DOHH2 (cell line): ENCODE results near the gene PSMG1.

Experiments used
- H3F3A ChIP-seq: fragments of 200-600 bp; sonication (generic), shearing (Covaris generic); 2 replicates; pipeline ENCODE4 v1.6.0; 2016; ENCODE audit warnings: antibody characterized with exemption, mild to moderate bottlenecking; ENCODE audit not compliant: control insufficient read depth, insufficient read depth
- H3K27ac ChIP-seq: fragments of 200-600 bp; sonication (generic); 2 replicates; pipeline ENCODE4 v1.5.1; 2014; ENCODE audit warnings: low read depth, mild to moderate bottlenecking, low read length, moderate library complexity
- H3K27me3 ChIP-seq: fragments of 200-600 bp; sonication (generic); 2 replicates; pipeline ENCODE4 v1.6.1; 2014; ENCODE audit warnings: mild to moderate bottlenecking, low read length, mixed read lengths; ENCODE audit not compliant: control insufficient read depth
- H3K36me3 ChIP-seq: fragments of 200-600 bp; sonication (generic); 2 replicates; pipeline ENCODE4 v1.6.1; 2014; ENCODE audit warnings: mild to moderate bottlenecking, low read length, moderate library complexity, mixed read lengths; ENCODE audit not compliant: control insufficient read depth
- H3K4me1 ChIP-seq: fragments of 200-600 bp; sonication (generic); 2 replicates; pipeline ENCODE4 v1.6.1; 2014; ENCODE audit warnings: mild to moderate bottlenecking, low read length, mixed read lengths; ENCODE audit not compliant: control insufficient read depth
- H3K4me2 ChIP-seq: fragments of 200-600 bp; sonication (generic); 2 replicates; pipeline ENCODE4 v1.6.0; 2014; ENCODE audit warnings: mild to moderate bottlenecking, low read length, moderate library complexity
- H3K4me3 ChIP-seq: fragments of 200-600 bp; sonication (generic); 2 replicates; pipeline ENCODE4 v1.5.1; 2014; ENCODE audit warnings: mild to moderate bottlenecking, low read length, mixed read lengths
- H3K79me2 ChIP-seq: fragments of 200-600 bp; sonication (generic); 2 replicates; pipeline ENCODE4 v1.6.1; 2014; ENCODE audit warnings: mild to moderate bottlenecking, low read length, mixed read lengths; ENCODE audit not compliant: control insufficient read depth
- H3K9me2 ChIP-seq: fragments of 200-600 bp; sonication (generic); replicated peaks from 2 replicates; pipeline ENCODE4 v1.6.1; 2014; ENCODE audit warnings: mild to moderate bottlenecking, low read length, mixed read lengths; ENCODE audit not compliant: control insufficient read depth
- H3K9me3 ChIP-seq: fragments of 200-600 bp; sonication (generic); 2 replicates; pipeline ENCODE4 v1.6.1; 2014; ENCODE audit warnings: antibody characterized with exemption, low read length, mixed read lengths; ENCODE audit not compliant: control insufficient read depth, insufficient read depth
- H4K20me1 ChIP-seq: fragments of 200-600 bp; sonication (generic); 2 replicates; pipeline ENCODE4 v1.6.0; 2014; ENCODE audit warnings: low read depth, mild to moderate bottlenecking, antibody characterized with exemption, low read length, moderate library complexity; ENCODE audit not compliant: control insufficient read depth, insufficient read depth
- EZH2phosphoT487 ChIP-seq: fragments of 200-600 bp; sonication (generic); IDR thresholded peaks from 2 replicates; pipeline ENCODE4 v1.6.1; 2017; ENCODE audit warnings: borderline replicate concordance, mild to moderate bottlenecking, antibody characterized with exemption, low read length, moderate library complexity, mixed read lengths
- TF ChIP-seq, protein P1 (sequence below): fragments of 200-600 bp; sonication (generic); IDR thresholded peaks from one replicate; pipeline ENCODE4 v1.5.1; 2014; ENCODE audit warnings: antibody characterized with exemption, mild to moderate bottlenecking, low read depth, low read length; ENCODE audit not compliant: poor library complexity, severe bottlenecking

PSMG1 gene

DNA sequence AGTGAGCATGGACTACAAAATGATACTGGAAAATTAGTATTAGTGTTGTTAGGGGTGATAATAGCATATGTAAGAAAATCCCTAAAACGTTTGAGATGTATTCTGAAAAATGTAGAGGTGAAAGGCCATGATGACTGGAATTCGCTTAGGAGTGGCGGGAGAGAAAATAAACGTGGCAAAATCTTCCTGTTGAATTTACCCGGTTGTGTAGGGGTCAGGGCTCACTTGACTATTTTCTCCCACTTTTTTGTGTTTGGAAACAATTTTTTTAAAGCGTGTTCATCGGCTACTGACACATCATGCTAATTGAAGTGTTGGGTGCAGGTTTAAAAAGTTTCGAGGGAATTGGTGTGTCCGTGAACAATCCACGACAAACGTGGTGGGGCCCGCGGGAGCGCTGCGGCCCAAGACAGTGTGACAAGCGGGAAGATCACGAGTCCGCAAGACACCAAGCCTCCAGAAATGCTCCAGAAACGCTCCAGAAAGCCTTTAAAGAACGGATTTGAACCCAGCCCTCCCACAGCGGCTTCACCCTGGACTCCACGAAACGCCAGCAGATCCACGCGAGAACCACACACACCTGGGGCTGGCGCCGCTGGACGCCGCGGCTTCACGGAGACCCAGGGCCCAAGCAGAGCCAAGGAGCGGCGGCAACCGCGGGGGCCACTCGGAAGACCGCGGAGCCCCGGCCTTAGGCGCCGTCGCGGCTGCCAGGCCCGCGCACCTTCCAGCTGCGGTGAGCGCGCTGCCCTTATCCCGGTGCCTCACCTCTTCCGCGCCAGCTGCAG is 573 bp downstream of the PSMG1 start:
- H4K20me1 ChIP-seq = no peaks in the 10 kb centered on the region; the same call in 1 of the 2 replicates
- peak overlapping the region; percentile 75 for H3K27ac ChIP-seq
- H3K36me3 ChIP-seq = peaks cover 47% of the 10 kb centered on the region
- peak overlapping the region; percentile 92 for H3K4me2 ChIP-seq
- H3F3A ChIP-seq = peaks cover 32% of the 10 kb centered on the region
- peaks cover 46% of the 10 kb centered on the region for H3K4me1 ChIP-seq
- no peaks in the 10 kb centered on the region for H3K9me3 ChIP-seq
- H3K27me3 ChIP-seq = no peaks in the 10 kb centered on the region
- H3K4me3 ChIP-seq = peak overlapping the region; percentile 91
- TF ChIP-seq EZH2phosphoT487 = no peak
- TF ChIP-seq, protein P1, sequence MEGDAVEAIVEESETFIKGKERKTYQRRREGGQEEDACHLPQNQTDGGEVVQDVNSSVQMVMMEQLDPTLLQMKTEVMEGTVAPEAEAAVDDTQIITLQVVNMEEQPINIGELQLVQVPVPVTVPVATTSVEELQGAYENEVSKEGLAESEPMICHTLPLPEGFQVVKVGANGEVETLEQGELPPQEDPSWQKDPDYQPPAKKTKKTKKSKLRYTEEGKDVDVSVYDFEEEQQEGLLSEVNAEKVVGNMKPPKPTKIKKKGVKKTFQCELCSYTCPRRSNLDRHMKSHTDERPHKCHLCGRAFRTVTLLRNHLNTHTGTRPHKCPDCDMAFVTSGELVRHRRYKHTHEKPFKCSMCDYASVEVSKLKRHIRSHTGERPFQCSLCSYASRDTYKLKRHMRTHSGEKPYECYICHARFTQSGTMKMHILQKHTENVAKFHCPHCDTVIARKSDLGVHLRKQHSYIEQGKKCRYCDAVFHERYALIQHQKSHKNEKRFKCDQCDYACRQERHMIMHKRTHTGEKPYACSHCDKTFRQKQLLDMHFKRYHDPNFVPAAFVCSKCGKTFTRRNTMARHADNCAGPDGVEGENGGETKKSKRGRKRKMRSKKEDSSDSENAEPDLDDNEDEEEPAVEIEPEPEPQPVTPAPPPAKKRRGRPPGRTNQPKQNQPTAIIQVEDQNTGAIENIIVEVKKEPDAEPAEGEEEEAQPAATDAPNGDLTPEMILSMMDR = no peak
- peaks cover 35% of the 10 kb centered on the region for H3K79me2 ChIP-seq
- no peaks in the 10 kb centered on the region for H3K9me2 ChIP-seq

DNA sequence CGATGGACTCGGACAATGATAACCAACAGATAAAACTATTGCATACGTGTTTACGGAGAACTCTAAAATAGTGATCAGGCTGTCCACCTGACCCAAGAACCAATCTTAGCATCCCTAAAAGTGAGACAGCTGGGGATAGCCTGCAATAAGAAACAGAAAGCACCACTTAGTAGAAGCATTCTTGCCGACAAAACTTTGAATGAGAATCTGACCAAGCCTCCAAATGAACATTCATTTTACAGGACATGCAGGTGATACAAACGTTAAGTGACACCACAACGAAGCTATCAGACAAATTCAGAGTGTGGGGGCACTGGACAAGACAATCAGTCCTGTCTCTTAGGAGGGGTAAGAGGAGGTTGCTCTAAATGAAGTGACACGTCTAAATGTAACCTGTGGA is 1.2 kb downstream of the PSMG1 start:
- TF ChIP-seq EZH2phosphoT487 = no peak
- Histone ChIP-seq H3K27ac (no peak overlapping the region), H3K4me2 (peak overlapping the region; percentile 92), H3K9me3 (no peaks in the 10 kb centered on the region), H3K36me3 (peaks cover 47% of the 10 kb centered on the region), H4K20me1 (no peaks in the 10 kb centered on the region; the same call in 1 of the 2 replicates), H3K27me3 (no peaks in the 10 kb centered on the region), H3K4me1 (peaks cover 46% of the 10 kb centered on the region), H3K79me2 (peaks cover 35% of the 10 kb centered on the region), H3K9me2 (no peaks in the 10 kb centered on the region), H3K4me3 (peak overlapping the region; percentile 91), H3F3A (peaks cover 26% of the 10 kb centered on the region)

DNA sequence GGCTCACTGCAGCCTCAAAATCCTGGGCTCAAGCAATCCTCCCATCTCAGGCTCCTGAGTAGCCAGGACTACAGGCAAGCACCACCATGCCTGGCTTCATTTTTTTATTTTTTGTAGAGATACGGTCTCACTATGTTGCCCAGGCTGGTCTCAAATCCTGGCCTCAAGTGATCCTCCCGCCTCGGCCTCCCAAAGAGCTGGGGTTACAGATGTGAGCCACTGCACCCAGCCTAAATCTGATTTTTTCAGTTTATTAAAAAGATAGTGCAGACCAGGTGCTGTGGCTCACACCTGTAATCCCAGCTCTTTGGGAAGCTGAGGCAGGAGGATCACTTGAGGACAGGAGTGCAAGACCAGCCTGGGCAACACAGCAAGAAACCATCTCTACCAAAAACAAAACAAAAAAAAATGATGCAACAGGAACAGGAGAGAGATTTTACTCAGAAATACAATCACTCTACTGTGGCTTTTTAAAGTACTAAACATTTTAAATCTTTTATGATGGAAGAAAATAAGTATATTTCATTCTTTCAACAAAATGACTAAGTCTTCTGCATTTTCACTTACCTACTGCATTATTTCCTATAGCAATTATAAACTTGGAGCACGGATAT is 1.9 kb downstream of the PSMG1 start:
- TF ChIP-seq, protein P1 = no peak
- TF ChIP-seq EZH2phosphoT487 = no peak
- H3K79me2 ChIP-seq = peaks cover 35% of the 10 kb centered on the region
- H3K27ac ChIP-seq = no peak overlapping the region
- no peaks in the 10 kb centered on the region; the same call in 1 of the 2 replicates for H4K20me1 ChIP-seq
- no peaks in the 10 kb centered on the region for H3K9me3 ChIP-seq
- peak overlapping the region; percentile 92 for H3K4me2 ChIP-seq
- H3K27me3 ChIP-seq = no peaks in the 10 kb centered on the region
- no peaks in the 10 kb centered on the region for H3K9me2 ChIP-seq
- H3F3A ChIP-seq = peaks cover 19% of the 10 kb centered on the region
- H3K4me3 ChIP-seq = peak overlapping the region; percentile 91
- peaks cover 39% of the 10 kb centered on the region for H3K4me1 ChIP-seq
- peaks cover 53% of the 10 kb centered on the region for H3K36me3 ChIP-seq

DNA sequence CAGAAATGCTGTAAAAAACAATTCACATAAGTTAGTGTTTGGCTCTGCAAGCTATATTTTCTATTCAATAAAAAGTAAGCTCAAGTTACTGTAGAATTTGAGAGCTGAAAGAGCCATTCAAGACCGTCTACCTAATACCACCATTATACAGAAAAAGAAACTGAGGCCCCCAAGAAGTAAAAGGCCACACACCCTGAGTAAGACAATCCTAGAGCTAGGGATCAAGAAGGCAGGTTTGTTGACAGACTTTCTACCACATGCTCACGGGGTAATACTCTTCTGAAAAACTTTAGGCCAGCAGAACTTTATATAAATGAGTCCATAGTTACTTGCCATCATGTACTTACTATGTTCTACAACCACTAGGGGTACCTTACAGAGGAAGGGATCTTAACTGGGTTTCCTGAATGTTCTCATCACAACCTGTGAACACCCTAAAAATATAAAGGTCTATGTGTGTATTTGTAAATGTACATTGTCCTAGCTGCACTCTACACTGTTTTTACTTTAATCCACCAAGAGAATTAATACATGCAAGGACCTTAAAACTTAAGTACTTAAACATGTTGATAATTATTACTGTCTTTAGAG is 2.7 kb downstream of the PSMG1 start:
- Histone ChIP-seq H3K9me2 (no peaks in the 10 kb centered on the region), H3K4me2 (peak overlapping the region; percentile 92; the same call in 1 of the 2 replicates), H3K4me1 (peaks cover 31% of the 10 kb centered on the region), H3K36me3 (peaks cover 60% of the 10 kb centered on the region), H3K9me3 (no peaks in the 10 kb centered on the region), H3K4me3 (no peak overlapping the region), H3K79me2 (peaks cover 36% of the 10 kb centered on the region), H4K20me1 (peaks cover under 1% of the 10 kb centered on the region), H3K27me3 (no peaks in the 10 kb centered on the region), H3F3A (peaks cover 16% of the 10 kb centered on the region), H3K27ac (no peak overlapping the region)
- TF ChIP-seq, protein P1 = peak; percentile 54
- no peak for TF ChIP-seq EZH2phosphoT487
